Vagina (tissue), 2 donors: Measurements from ENCODE around the gene ZBTB7A.

ENCODE experiments used
- CTCF ChIP-seq, 3 experiments: fragments of 450-650 bp in 2 of 3; fragments of 200-600 bp in 1 of 3; sonication (generic) in 1 of 3; IDR thresholded peaks; one replicate each; pipeline ENCODE4 v1.5.1; 2017 to 2019; ENCODE audit warnings: antibody characterized with exemption in 3 of 3, mild to moderate bottlenecking in 2 of 3, moderate library complexity in 2 of 3
- POLR2AphosphoS5 ChIP-seq, 2 donors: sonication (generic); formaldehyde crosslinking; IDR thresholded peaks; one replicate each; pipeline ENCODE4 v1.9.0; 2017; ENCODE audit warnings: antibody characterized with exemption in 2 of 2, mild to moderate bottlenecking in 2 of 2, low read depth in 1 of 2; ENCODE audit not compliant: insufficient read depth in 1 of 2

- no peak for TF ChIP-seq CTCF (IDR thresholded peaks at IDR 0.05)
- no peak for TF ChIP-seq POLR2AphosphoS5 (IDR thresholded peaks at IDR 0.05; ENCODE audit: insufficient read depth in 1 of 2, low read depth in 1 of 2)
Measured at GRCh38 chr19:4114181-4114580, 47.5 kb upstream of the ZBTB7A start.
